Endothelial cell of umbilical vein (primary cell): ENCODE measurements around the gene HOXA2. TPM values are rescaled to one million over a fixed set of nuclear protein-coding genes. Genes with fewer than 3 reads are reported as not detected.

ENCODE experiments used
- BruUV-seq: library from RNA; stranded (reverse); fragments of 400-500 nt; replicated peaks from 2 replicates; lab custom pipeline; 2021; lab: Mats Ljungman, UMichigan
- CTCF ChIA-PET: fragments of 300-600, 350-600 bp; sonication (Branson Sonifier 250); formaldehyde crosslinking; loops from one replicate; lab custom pipeline; 2021; ENCODE audit warnings: antibody characterized with exemption, inconsistent platforms; lab: Charles Lee
- POLR2A ChIA-PET: fragments of 300-600, 350-600 bp; sonication (Branson Sonifier 250); formaldehyde crosslinking; loops from one replicate; lab custom pipeline; 2021; ENCODE audit warnings: antibody characterized with exemption, inconsistent platforms; lab: Charles Lee
- DNase-seq: peaks from one replicate; pipeline ENCODE4 v3.0.0-alpha.2; 2011; ENCODE audit warnings: low read depth, low spot score
- FAIRE-seq: peaks from 2 replicates; lab custom pipeline; 2011; peaks lifted over from hg19 to GRCh38; lab: Jason Lieb, UNC
- H2AFZ ChIP-seq: 2 replicates; pipeline ENCODE4 v1.6.0; 2012; ENCODE audit warnings: low read depth, low read length, control low read depth, inconsistent platforms
- H3K27ac ChIP-seq: 2 replicates; pipeline ENCODE4 v1.5.1; 2011; ENCODE audit warnings: low read depth, mild to moderate bottlenecking, control low read depth, low read length, moderate library complexity; ENCODE audit not compliant: insufficient read depth
- H3K27me3 ChIP-seq, 2 experiments: 2 replicates each; pipeline versions ENCODE4 v1.6.0 to v1.6.1; 2011; ENCODE audit warnings: low read length in 2 of 2, mixed read lengths in 1 of 2; ENCODE audit not compliant: control insufficient read depth in 2 of 2, insufficient read depth in 2 of 2
- H3K36me3 ChIP-seq, 2 experiments: 2 replicates in 1 of 2; 3 replicates in 1 of 2; pipeline ENCODE4 v1.5.1; 2011; ENCODE audit warnings: low read length in 2 of 2, mild to moderate bottlenecking in 1 of 2, moderate library complexity in 1 of 2; ENCODE audit not compliant: control insufficient read depth in 2 of 2, insufficient read depth in 2 of 2; ENCODE audit errors: extremely low read depth in 1 of 2
- H3K4me1 ChIP-seq: 3 replicates; pipeline ENCODE4 v1.5.1; 2011; ENCODE audit warnings: mild to moderate bottlenecking, low read length; ENCODE audit not compliant: control insufficient read depth, insufficient read depth; ENCODE audit errors: extremely low read depth
- H3K4me2 ChIP-seq: 2 replicates; pipeline ENCODE4 v1.6.1; 2011; ENCODE audit warnings: low read length, control low read depth, mixed read lengths; ENCODE audit not compliant: insufficient read depth
- H3K4me3 ChIP-seq, 3 experiments: fragments of 200-600 bp in 1 of 3; sonication (generic), shearing (Covaris generic) in 1 of 3; replicated peaks in 1 of 3; 2 replicates each; pipeline ENCODE4 v1.5.1; 2011 to 2016; ENCODE audit warnings: control low read depth in 3 of 3, low read length in 3 of 3, mild to moderate bottlenecking in 2 of 3, inconsistent platforms in 1 of 3, low read depth in 1 of 3, moderate library complexity in 1 of 3; ENCODE audit not compliant: insufficient read depth in 1 of 3
- H3K79me2 ChIP-seq: 2 replicates; pipeline ENCODE4 v1.6.0; 2012; ENCODE audit warnings: low read length, inconsistent platforms; ENCODE audit not compliant: control insufficient read depth, insufficient read depth
- H3K9ac ChIP-seq: replicated peaks from 2 replicates; pipeline ENCODE3; 2011; ENCODE audit warnings: low read length, control low read depth; ENCODE audit not compliant: insufficient read depth; ENCODE audit errors: extremely low read depth
- H3K9me1 ChIP-seq: replicated peaks from 3 replicates; pipeline ENCODE4 v1.6.0; 2011; ENCODE audit warnings: mild to moderate bottlenecking, low read length; ENCODE audit not compliant: control insufficient read depth, insufficient read depth; ENCODE audit errors: extremely low read depth
- H3K9me3 ChIP-seq: replicated peaks from 2 replicates; pipeline ENCODE4 v1.5.1; 2012; ENCODE audit warnings: low read length, inconsistent platforms; ENCODE audit not compliant: control insufficient read depth, insufficient read depth
- H4K20me1 ChIP-seq: replicated peaks from 2 replicates; pipeline ENCODE3; 2011; ENCODE audit warnings: mild to moderate bottlenecking, low read length; ENCODE audit not compliant: control insufficient read depth, insufficient read depth; ENCODE audit errors: extremely low read depth
- CTCF ChIP-seq, 2 donors: IDR thresholded peaks; 1 replicate in 1 of 2; 2 replicates in 1 of 2; pipeline ENCODE4 v1.5.1; 2011; ENCODE audit warnings: low read length in 2 of 2, mild to moderate bottlenecking in 2 of 2, moderate library complexity in 2 of 2, control low read depth in 1 of 2, inconsistent platforms in 1 of 2, low read depth in 1 of 2; ENCODE audit not compliant: insufficient read depth in 1 of 2; ENCODE audit errors: extremely low read depth in 1 of 2
- EZH2 ChIP-seq: IDR thresholded peaks from 2 replicates; pipeline ENCODE4 v1.6.1; 2012; ENCODE audit warnings: borderline replicate concordance, low read depth, mild to moderate bottlenecking, moderate library complexity, low read length, inconsistent platforms; ENCODE audit not compliant: severe bottlenecking
- FOS ChIP-seq: IDR thresholded peaks from 2 replicates; pipeline ENCODE4 v1.6.1; 2011; ENCODE audit warnings: mild to moderate bottlenecking, low read length, moderate library complexity, borderline replicate concordance; ENCODE audit not compliant: insufficient read depth
- GATA2 ChIP-seq: IDR thresholded peaks from 2 replicates; pipeline ENCODE4 v1.7.0; 2011; ENCODE audit warnings: low read depth, mild to moderate bottlenecking, moderate library complexity, mixed read lengths, low read length; ENCODE audit not compliant: insufficient read length, insufficient read depth
- JUN ChIP-seq: IDR thresholded peaks from 2 replicates; pipeline ENCODE4 v1.6.1; 2011; ENCODE audit warnings: borderline replicate concordance, low read depth; ENCODE audit not compliant: insufficient read length, insufficient read depth
- MAX ChIP-seq: IDR thresholded peaks from 2 replicates; pipeline ENCODE4 v1.6.1; 2011; ENCODE audit not compliant: insufficient read depth, insufficient read length
- MYC ChIP-seq: IDR thresholded peaks from one replicate; pipeline ENCODE4 v1.6.1; 2011; ENCODE audit warnings: mild to moderate bottlenecking, low read depth, low read length
- POLR2A ChIP-seq: IDR thresholded peaks from 2 replicates; pipeline ENCODE4 v1.6.1; 2012; ENCODE audit warnings: low read depth, mild to moderate bottlenecking, control low read depth, low read length
- POLR2AphosphoS5 ChIP-seq: IDR thresholded peaks from 2 replicates; pipeline ENCODE4 v1.6.1; 2012; ENCODE audit warnings: low read depth, mild to moderate bottlenecking, control low read depth, low read length, moderate library complexity; ENCODE audit not compliant: insufficient read depth
- dilution Hi-C: fragments of 300-500 bp; cut with MboI; formaldehyde crosslinking; loops from one replicate; pipeline ENCODE4 v1.15.0; 2019; ENCODE audit warnings: low sequenced_read_pairs; ENCODE audit not compliant: extremely low pct_ligation_motif_present
- intact Hi-C: fragments of 100-400 bp; cut with micrococcal nuclease; formaldehyde crosslinking; loops from one replicate; pipeline ENCODE4 v1.10.0; 2022
- polyA plus RNA-seq, 4 experiments: library from polyadenylated mRNA; depleted of rRNA in 3 of 4; stranded (reverse) in 3 of 4; unstranded in 1 of 4; fragments of >200 nt; gene quantifications; 2 replicates each; pipeline versions ENCODE4 v1.2.1 to v1.2.3, GENCODE V29; 2011 to 2012; ENCODE audit warnings: missing spikeins in 1 of 4
- total RNA-seq: library from RNA; stranded (reverse); gene quantifications from 2 replicates; pipeline ENCODE4 v1.2.3, GENCODE V29; 2021

The HOXA2 gene
- total and polyA plus RNA-seq, 2 donors (not counting 3 experiments of a cell fraction or from before 2014, with no cell fraction given), result 1.6 to 2.3 TPM

- dilution Hi-C loops, result no loop called here
- peak overlapping the region; percentile 92 for H3K4me2 ChIP-seq
These were observed 36.0 kb upstream of the HOXA2 start for GRCh38 chr7:27138472-27138871.

More at GRCh38 chr7:27138472-27138871, 36.0 kb upstream of the HOXA2 start:
- Histone ChIP-seq H3K9ac (peak overlapping the region; percentile 84), H3K4me3 (peak overlapping the region in 1 of 3 experiments; percentile 24), H3K27ac (peak overlapping the region; percentile 82), H3K36me3 (peaks cover 0 to 7% of the 10 kb centered on the region in 2 experiments), H4K20me1 (no peaks in the 10 kb centered on the region), H3K9me3 (no peaks in the 10 kb centered on the region), H2AFZ (no peak overlapping the region), H3K79me2 (peaks cover 85% of the 10 kb centered on the region), H3K4me1 (peaks cover 82% of the 10 kb centered on the region), H3K27me3 (no peaks in the 10 kb centered on the region), H3K9me1 (no peaks in the 10 kb centered on the region)
- no peak for TF ChIP-seq POLR2A
- TF ChIP-seq GATA2, result no peak
- no peak for TF ChIP-seq EZH2
- TF ChIP-seq POLR2AphosphoS5, result no peak
- TF ChIP-seq FOS, result no peak
- TF ChIP-seq JUN, result no peak
- TF ChIP-seq CTCF (IDR thresholded peaks at IDR 0.05; ENCODE audit: extremely low read depth in 1 of 2, insufficient read depth in 1 of 2, low read depth in 1 of 2, low read length in 2 of 2), result no peak
- no peak for TF ChIP-seq MAX
- TF ChIP-seq MYC, result no peak
- FAIRE-seq (no peak), DNase-seq (no peak)
- no TSS peak for BruUV-seq
- POLR2A ChIA-PET, result no interaction called here
- CTCF ChIA-PET, result interaction anchor here (1.9 kb wide), 1 partner anchor 23 kb away, joined by 6 read pairs; no protein-coding TSS in a partner anchor
- intact Hi-C loops, result no loop called here
